ENCODE data around the gene PNPLA7. TPM values are rescaled to one million over a fixed set of nuclear protein-coding genes. Genes with fewer than 3 reads are reported as not detected.

PNPLA7 gene
- total and polyA plus RNA-seq, 2 of the 13 experiments (the other 11 are each of a cell fraction or from before 2014, with no cell fraction given): 0.42 to 1.5 TPM

GRCh38 chr9:137564134-137564533, 13.9 kb upstream of the PNPLA7 start:
- 98% methylated on average over 10 of the region's 10 CpGs for WGBS (ENCODE audit: low lambda C conversion rate)
- in situ Hi-C loops (cut with HindIII; ENCODE audit: extremely low pct_ligation_motif_present, low pct_unique_long_range_greater_than_20kb): no loop called here
- ChIA-PET CTCF (ENCODE audit: low intra/inter-chr PET ratio, low total read pairs) (no interaction called here), POLR2A (no interaction called here)
- FAIRE-seq (no peak), DNase-seq (ENCODE audit: low spot score) (no peak), ATAC-seq (no peak)
- no TSS peak for BruUV-seq (replicated peaks)
- no peak overlapping the region for H3K27ac ChIP-seq (ENCODE audit: extremely low read length, insufficient read depth, low read length)
- H3K36me3 ChIP-seq (replicated peaks in 1 of 2; ENCODE audit: control insufficient read depth in 1 of 2, insufficient read depth in 2 of 2, low read length in 2 of 2): peaks cover 2 to 28% of the 10 kb centered on the region in 2 experiments; a peak in 3 of 5 replicates
- no peak overlapping the region for H2AFZ ChIP-seq (ENCODE audit: low read length)
- H3K4me3 ChIP-seq (replicated peaks in 1 of 3; ENCODE audit: insufficient read depth in 1 of 3, low read depth in 2 of 3, low read length in 3 of 3): no peak overlapping the region
- H3K4me2 ChIP-seq (ENCODE audit: low read depth, low read length): no peak overlapping the region
- H3K9me3 ChIP-seq (ENCODE audit: low read length): no peaks in the 10 kb centered on the region
- TF ChIP-seq SETDB1 (CRISPR knock-in tag; IDR thresholded peaks at IDR 0.05; ENCODE audit: borderline replicate concordance): no peak
- no peak for TF ChIP-seq MNT (IDR thresholded peaks at IDR 0.05)
- TF ChIP-seq ZNF318 (CRISPR knock-in tag; IDR thresholded peaks at IDR 0.05): no peak
- TF ChIP-seq ZNF383 (CRISPR knock-in tag; IDR thresholded peaks at IDR 0.05; ENCODE audit: borderline replicate concordance): no peak
- TF ChIP-seq ZNF343 (CRISPR knock-in tag; IDR thresholded peaks at IDR 0.05): no peak
- no peak for TF ChIP-seq RBAK (CRISPR knock-in tag; IDR thresholded peaks at IDR 0.05)
- intact Hi-C loops (cut with micrococcal nuclease; ENCODE audit: unreplicated experiment): no loop called here
- H3K4me1 ChIP-seq (ENCODE audit: insufficient read depth, low read length): peaks cover 28% of the 10 kb centered on the region
- no peaks in the 10 kb centered on the region for H3K79me2 ChIP-seq (ENCODE audit: insufficient read depth, low read length)
- no peak overlapping the region for H3K9ac ChIP-seq (ENCODE audit: insufficient read depth, low read depth, low read length)
- no peaks in the 10 kb centered on the region for H3K27me3 ChIP-seq (ENCODE audit: control insufficient read depth in 1 of 2, insufficient read depth in 2 of 2, low read length in 2 of 2)
- H4K20me1 ChIP-seq (ENCODE audit: insufficient read depth, low read length): no peaks in the 10 kb centered on the region

Measured in HepG2 (cell line).